ENCODE measurements around the gene UNC5A. TPM values are rescaled to one million over a fixed set of nuclear protein-coding genes. Genes with fewer than 3 reads are reported as not detected.

The UNC5A gene
- total and polyA plus RNA-seq, 10 of the 15 experiments (the other 5 are each of a cell fraction or from before 2014, with no cell fraction given) = not detected

DNA sequence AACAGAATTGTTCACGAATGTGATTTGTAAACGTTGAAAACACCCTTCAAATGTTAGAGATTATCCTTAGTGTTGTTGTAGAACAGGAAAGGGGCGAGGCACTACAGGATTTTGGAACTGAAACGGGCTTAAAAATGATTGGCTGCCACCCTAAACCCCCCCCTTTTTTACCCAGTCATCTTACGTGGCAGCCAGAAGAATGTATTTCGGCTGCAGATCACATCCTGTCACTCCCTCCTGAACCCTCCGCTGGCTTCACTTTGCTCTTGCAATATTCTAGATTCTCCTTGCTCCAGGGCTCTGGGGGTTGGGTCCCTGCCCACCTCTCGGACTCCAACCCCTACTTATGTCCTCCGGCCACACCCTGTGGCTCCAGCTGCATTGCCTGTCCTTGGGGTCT, 13.9 kb upstream of the UNC5A start:
- H3K9me3 ChIP-seq (replicated peaks; ENCODE audit: control insufficient read depth, insufficient read depth, low read length) = no peaks in the 10 kb centered on the region
- no peak overlapping the region for H3K9ac ChIP-seq (ENCODE audit: control insufficient read depth, insufficient read depth, low read length)
- no peak overlapping the region for H3K4me2 ChIP-seq (ENCODE audit: control insufficient read depth, insufficient read depth)
- in situ Hi-C loops (cut with MboI) = no loop called here
- POLR2A ChIA-PET = no interaction called here
- CTCF ChIA-PET = interaction anchor here (1.3 kb wide), 1 partner anchor 136 kb away, joined by 4 read pairs; no protein-coding TSS in a partner anchor
- no peaks in the 10 kb centered on the region for H4K20me1 ChIP-seq (ENCODE audit: control insufficient read depth, insufficient read depth)
- no peak overlapping the region for H3K4me3 ChIP-seq
- ATAC-seq = no peak
- RAD21 ChIA-PET (ENCODE audit: unreplicated experiment) = no interaction called here
- TF ChIP-seq POLR2AphosphoS2 (IDR thresholded peaks at IDR 0.05; ENCODE audit: low read depth, low read length) (no peak), YY1 (IDR thresholded peaks at IDR 0.05; ENCODE audit: low read depth, low read length) (no peak), TARDBP (IDR thresholded peaks at IDR 0.05; ENCODE audit: borderline replicate concordance) (no peak), LARP7 (IDR thresholded peaks at IDR 0.05) (no peak)
- TF ChIP-seq, protein P1, sequence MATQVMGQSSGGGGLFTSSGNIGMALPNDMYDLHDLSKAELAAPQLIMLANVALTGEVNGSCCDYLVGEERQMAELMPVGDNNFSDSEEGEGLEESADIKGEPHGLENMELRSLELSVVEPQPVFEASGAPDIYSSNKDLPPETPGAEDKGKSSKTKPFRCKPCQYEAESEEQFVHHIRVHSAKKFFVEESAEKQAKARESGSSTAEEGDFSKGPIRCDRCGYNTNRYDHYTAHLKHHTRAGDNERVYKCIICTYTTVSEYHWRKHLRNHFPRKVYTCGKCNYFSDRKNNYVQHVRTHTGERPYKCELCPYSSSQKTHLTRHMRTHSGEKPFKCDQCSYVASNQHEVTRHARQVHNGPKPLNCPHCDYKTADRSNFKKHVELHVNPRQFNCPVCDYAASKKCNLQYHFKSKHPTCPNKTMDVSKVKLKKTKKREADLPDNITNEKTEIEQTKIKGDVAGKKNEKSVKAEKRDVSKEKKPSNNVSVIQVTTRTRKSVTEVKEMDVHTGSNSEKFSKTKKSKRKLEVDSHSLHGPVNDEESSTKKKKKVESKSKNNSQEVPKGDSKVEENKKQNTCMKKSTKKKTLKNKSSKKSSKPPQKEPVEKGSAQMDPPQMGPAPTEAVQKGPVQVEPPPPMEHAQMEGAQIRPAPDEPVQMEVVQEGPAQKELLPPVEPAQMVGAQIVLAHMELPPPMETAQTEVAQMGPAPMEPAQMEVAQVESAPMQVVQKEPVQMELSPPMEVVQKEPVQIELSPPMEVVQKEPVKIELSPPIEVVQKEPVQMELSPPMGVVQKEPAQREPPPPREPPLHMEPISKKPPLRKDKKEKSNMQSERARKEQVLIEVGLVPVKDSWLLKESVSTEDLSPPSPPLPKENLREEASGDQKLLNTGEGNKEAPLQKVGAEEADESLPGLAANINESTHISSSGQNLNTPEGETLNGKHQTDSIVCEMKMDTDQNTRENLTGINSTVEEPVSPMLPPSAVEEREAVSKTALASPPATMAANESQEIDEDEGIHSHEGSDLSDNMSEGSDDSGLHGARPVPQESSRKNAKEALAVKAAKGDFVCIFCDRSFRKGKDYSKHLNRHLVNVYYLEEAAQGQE (IDR thresholded peaks at IDR 0.05; ENCODE audit: low read depth, low read length) = no peak
- H3K36me3 ChIP-seq (ENCODE audit: control insufficient read depth in 2 of 2, insufficient read depth in 2 of 2, low read length in 1 of 2) = no peaks in the 10 kb centered on the region
- no peak overlapping the region for H3K27ac ChIP-seq (ENCODE audit: control insufficient read depth, insufficient read depth)
- no peak overlapping the region for H2AFZ ChIP-seq (ENCODE audit: control insufficient read depth, low read depth, low read length)
- no peak for FAIRE-seq
- 16% methylated on average over 9 of the region's 9 CpGs for WGBS (ENCODE audit: insufficient coverage, insufficient replicate concordance, low lambda C conversion rate, missing lambda C conversion rate)
- H3K27me3 ChIP-seq (replicated peaks in 1 of 2; ENCODE audit: control insufficient read depth in 2 of 2, insufficient read depth in 2 of 2, low read length in 1 of 2) = peaks cover 0 to 2% of the 10 kb centered on the region in 2 experiments; a peak in 2 of 4 replicates
- intact Hi-C loops (cut with micrococcal nuclease; ENCODE audit: unreplicated experiment) = no loop called here
- no peak for DNase-seq (ENCODE audit: low read depth, low spot score)
- BruUV-seq (replicated peaks) = no TSS peak
- H3K79me2 ChIP-seq (ENCODE audit: control insufficient read depth, insufficient read depth, low read length) = no peaks in the 10 kb centered on the region
- SMC1A ChIA-PET (ENCODE audit: uncharacterized antibody, unreplicated experiment) = no interaction called here
- H3K4me1 ChIP-seq (ENCODE audit: control insufficient read depth, insufficient read depth, low read length) = no peaks in the 10 kb centered on the region

Measured in GM12878 (cell line).